ENCODE results near the gene LRRC58.
"Not testable (repeated sequence)": the region's sequence is repeated elsewhere in the genome, so short reads cannot be mapped to it uniquely, and the experiment has no call there.

Gene LRRC58

DNA sequence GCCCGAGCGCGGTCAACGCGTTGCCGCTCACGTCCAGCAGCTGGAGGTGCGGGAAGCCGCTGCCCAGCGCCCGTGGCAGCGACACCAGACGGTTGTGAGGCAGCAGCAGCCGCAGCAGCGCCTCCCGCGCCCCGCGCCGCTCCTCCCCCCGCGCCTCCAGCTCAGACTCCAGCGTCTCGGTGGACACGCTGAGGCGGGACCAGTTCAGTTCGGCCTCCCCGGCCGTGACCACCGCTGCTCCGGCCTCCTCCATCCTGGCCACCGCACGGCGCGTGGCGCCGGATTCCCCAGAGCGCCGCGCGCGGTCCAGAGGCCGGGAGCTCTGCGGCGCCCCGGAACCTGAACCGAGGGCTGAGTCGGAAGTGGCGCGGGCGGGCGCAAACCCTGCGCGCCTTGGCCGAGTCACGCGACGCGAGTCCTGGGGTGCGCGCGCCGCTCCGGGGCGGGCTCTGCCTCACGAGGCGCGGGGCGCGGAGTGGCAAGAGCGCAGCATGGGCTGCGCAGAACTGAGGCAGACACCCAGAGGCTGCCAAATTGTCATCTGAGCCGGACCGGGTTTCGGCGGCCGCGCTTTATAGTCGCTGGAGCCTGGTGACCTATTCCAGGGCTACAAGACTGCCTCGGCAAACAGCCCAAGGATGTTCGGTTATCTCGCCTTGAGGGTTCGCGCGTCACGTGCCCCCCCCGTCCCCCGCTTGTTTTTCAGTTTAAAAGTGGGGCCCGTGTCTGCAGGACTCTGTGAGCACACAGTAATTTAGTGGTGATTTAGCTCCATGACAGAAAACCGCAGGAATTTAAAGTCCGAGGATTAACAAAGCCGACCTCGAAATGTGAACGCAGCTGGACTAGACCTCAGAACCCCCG is at the start of gene LRRC58:
LRRC58 (minus strand) TSS at position 364 of the 864 bp plus-strand sequence; CDS start at position 253, 111 bp downstream.
- CTCF ChIA-PET: interaction anchor here (0.7 to 3.7 kb wide), 6 partner anchors 8 to 105 kb away, joined by 3 to 18 read pairs (median 4); no protein-coding TSS in a partner anchor
- Mint-ChIP-seq H3K9me3 (no peaks in the 10 kb centered on the region), H3K27ac (peak within 1 kb of the TSS; percentile 92), H3K27me3 (peaks cover 16% of the 10 kb centered on the region), H3K4me1 (peaks cover 46% of the 10 kb centered on the region), H3K4me3 (peak within 1 kb of the TSS; percentile 86), H3K36me3 (peaks cover 35% of the 10 kb centered on the region)
- peak; percentile 90 for DNase-seq

DNA sequence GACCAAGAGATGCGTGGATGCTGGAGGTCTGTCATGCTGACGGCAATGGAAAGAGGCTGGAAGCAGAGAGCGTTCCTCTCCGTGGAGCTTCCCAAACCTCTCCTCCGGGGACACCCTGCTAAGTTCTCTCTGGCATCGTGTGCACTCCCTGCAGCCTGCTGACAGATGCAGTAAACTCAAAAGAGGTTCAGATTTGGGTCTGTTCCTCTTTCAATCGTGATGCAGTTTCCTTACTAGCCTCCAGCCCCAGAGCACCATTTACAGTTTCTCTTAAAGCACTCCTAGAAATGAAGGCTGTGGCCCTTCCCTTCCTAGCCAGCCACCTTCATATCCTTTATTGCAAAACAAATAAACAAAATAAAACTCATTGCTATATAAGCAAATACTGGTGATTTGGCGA is 47.3 kb upstream of the LRRC58 start:
- H3K4me1 Mint-ChIP-seq: no peaks in the 10 kb centered on the region
- no peaks in the 10 kb centered on the region for H3K9me3 Mint-ChIP-seq
- H3K27me3 Mint-ChIP-seq: peaks cover 4% of the 10 kb centered on the region
- CTCF ChIA-PET: interaction anchor here (1.4 kb wide), 1 partner anchor 21 kb away, joined by 3 read pairs; no protein-coding TSS in a partner anchor
- H3K27ac Mint-ChIP-seq: no peak overlapping the region
- DNase-seq: no peak
- no peak overlapping the region for H3K4me3 Mint-ChIP-seq
- no peaks in the 10 kb centered on the region for H3K36me3 Mint-ChIP-seq

DNA sequence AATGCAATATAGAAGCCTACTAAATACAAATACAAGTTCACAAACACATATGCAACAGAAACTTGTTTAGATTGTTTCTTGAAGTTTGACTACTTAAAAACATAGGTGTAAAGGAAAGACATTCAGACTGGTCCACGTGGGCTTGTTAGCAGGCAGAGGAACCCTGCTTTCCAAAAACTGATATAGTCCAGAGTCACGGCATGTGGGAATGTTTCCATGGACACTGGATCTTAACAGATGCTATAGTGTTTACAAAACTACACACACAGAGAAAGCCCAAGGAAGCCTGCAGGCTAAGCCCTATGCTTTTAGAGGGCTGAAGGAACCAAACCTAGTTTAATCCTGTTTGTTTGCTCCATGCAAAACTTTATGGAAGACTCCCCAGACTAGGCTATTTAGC is 45.2 kb upstream of the LRRC58 start:
- Mint-ChIP-seq H3K9me3 (no peaks in the 10 kb centered on the region), H3K27ac (no peak overlapping the region), H3K4me1 (no peaks in the 10 kb centered on the region), H3K4me3 (no peak overlapping the region), H3K27me3 (peaks cover 4% of the 10 kb centered on the region), H3K36me3 (no peaks in the 10 kb centered on the region)
- CTCF ChIA-PET: no interaction called here
- no peak for DNase-seq

DNA sequence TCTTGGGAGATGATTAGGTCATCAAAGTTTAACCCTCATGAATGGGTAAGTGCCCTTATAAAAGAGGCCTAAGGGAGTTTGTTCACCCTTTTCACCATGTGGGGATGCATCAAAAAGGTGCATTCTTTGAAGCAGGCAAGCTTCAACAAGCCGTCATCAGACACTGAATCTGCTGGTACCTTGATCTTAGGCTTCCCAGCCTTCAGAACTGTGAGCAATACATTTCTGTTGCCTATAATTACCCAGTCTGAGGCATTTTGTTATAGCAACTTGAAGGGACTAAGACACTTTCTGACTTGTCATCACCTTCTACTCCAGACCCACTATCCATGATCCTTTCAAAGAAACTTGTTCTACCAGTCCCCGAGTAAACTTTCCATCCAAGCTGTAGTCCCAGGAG is 44.6 kb upstream of the LRRC58 start:
- Mint-ChIP-seq H3K4me1 (no peaks in the 10 kb centered on the region), H3K9me3 (no peaks in the 10 kb centered on the region), H3K4me3 (no peak overlapping the region), H3K27me3 (peaks cover 4% of the 10 kb centered on the region), H3K27ac (no peak overlapping the region), H3K36me3 (no peaks in the 10 kb centered on the region)
- CTCF ChIA-PET: no interaction called here
- no peak for DNase-seq

DNA sequence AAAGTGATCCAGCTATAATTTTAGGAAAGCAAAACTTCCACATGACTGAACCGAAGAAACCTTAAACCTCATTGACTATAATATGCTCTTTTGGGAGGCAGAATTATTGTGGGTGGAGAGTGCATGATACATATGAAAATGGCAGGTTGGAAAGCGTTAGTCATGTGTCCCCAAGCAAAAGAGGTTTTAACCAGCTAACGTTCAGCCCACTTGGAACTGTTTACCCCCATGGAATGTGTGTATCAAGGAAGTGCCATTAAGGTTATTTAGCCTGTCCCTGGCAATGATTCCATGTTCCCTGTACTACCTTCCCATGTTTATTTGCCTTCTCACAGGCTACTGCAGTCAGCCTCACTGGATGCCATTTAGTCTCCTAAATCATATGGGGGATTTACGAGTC is 44.1 kb upstream of the LRRC58 start:
- H3K9me3 Mint-ChIP-seq: no peaks in the 10 kb centered on the region
- no peak overlapping the region for H3K4me3 Mint-ChIP-seq
- CTCF ChIA-PET: no interaction called here
- no peak for DNase-seq
- peaks cover 4% of the 10 kb centered on the region for H3K27me3 Mint-ChIP-seq
- H3K36me3 Mint-ChIP-seq: no peaks in the 10 kb centered on the region
- no peaks in the 10 kb centered on the region for H3K4me1 Mint-ChIP-seq
- H3K27ac Mint-ChIP-seq: no peak overlapping the region

DNA sequence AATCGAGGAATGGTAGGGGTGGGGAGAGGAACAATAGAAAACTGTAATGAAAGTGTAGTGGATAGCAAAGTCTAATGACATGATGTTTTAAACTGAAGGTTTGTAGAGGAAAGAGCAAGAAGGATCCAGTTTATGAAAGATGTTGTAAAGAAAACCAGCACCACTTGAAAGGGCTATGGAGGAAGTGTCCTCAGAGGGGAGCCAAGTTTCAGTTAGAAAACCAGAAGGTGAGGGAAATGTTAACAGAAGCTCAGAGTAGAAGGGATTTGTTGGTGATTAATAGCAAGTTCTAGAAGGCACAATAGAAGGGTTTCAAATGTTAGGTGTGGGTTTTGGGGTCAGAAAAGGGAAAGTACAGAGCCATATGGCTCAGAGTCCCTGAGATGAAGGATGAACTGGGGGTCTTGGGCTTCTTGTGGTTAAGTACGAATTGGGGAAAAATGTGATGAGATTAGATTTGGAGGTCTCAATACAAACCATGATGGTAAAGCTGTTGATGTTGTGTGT is 33.8 kb upstream of the LRRC58 start:
- H3K4me3 Mint-ChIP-seq: no peak overlapping the region
- no peaks in the 10 kb centered on the region for H3K4me1 Mint-ChIP-seq
- DNase-seq: no peak
- CTCF ChIA-PET: no interaction called here
- no peak overlapping the region for H3K27ac Mint-ChIP-seq
- no peaks in the 10 kb centered on the region for H3K36me3 Mint-ChIP-seq
- no peaks in the 10 kb centered on the region for H3K27me3 Mint-ChIP-seq
- no peaks in the 10 kb centered on the region for H3K9me3 Mint-ChIP-seq

DNA sequence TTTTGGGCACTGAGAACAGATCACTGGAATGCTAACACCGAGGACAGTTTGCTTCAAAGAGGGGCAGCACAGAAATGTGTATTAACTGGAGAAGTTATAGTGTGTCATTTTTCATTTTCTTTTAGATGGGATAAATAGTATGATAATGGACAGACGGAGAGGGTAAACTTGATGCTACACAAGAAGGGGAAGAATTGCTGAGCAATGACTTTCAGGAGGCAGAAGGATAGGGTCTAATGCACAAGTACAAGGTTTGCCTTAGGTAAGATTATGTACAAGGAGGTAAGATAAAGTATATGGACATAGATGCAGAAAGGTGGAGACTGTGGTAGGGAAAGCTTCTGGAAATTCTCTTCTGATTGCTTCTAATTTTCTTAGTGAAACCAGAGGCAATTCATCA is 32.3 kb upstream of the LRRC58 start:
- H3K36me3 Mint-ChIP-seq: no peaks in the 10 kb centered on the region
- no peaks in the 10 kb centered on the region for H3K27me3 Mint-ChIP-seq
- H3K27ac Mint-ChIP-seq: no peak overlapping the region
- no peak for DNase-seq
- H3K4me3 Mint-ChIP-seq: no peak overlapping the region
- H3K9me3 Mint-ChIP-seq: no peaks in the 10 kb centered on the region
- no peaks in the 10 kb centered on the region for H3K4me1 Mint-ChIP-seq
- CTCF ChIA-PET: interaction anchor here (0.7 kb wide), 1 partner anchor 35 kb away, joined by 3 read pairs; no protein-coding TSS in a partner anchor

DNA sequence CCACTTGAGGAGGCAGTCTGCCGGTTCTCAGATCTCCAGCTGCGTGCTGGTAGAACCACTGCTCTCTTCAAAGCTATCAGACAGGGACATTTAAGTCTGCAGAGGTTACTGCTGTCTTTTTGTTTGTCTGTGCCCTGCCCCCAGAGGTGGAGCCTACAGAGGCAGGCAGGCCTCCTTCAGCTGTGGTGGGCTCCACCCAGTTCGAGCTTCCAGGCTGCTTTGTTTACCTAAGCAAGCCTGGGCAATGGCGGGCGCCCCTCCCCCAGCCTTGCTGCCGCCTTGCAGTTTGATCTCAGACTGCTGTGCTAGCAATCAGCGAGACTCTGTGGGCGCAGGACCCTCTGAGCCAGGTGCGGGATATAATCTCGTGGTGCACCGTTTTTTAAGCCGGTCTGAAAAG is 28.8 kb upstream of the LRRC58 start:
- H3K4me3 Mint-ChIP-seq, DNase-seq, H3K9me3 Mint-ChIP-seq, CTCF ChIA-PET, H3K36me3 Mint-ChIP-seq, H3K27ac Mint-ChIP-seq, H3K4me1 Mint-ChIP-seq, H3K27me3 Mint-ChIP-seq: not testable (repeated sequence)

DNA sequence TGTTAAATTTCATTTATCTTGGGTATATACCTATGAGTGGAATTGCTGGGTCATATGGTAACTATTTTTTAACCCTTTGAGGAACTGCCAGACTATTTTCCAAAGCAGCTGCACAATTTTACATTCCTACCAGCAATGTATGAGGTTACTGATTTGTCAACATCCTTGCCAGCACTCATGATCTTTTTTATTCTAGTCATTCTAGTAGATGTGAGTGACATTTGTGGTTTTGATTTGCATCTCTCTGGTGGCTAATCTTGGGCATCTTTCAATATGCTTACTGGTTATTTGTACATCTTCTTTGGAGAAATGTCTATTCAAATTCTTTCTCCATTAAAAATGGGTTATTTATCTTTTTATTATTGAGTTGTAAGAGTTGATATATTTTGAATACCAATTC is 21.3 kb upstream of the LRRC58 start:
- CTCF ChIA-PET: interaction anchor here (0.7 kb wide), 1 partner anchor 398 kb away, joined by 3 read pairs; no protein-coding TSS in a partner anchor
- Mint-ChIP-seq H3K27me3 (peaks cover 22% of the 10 kb centered on the region), H3K4me3 (no peak overlapping the region)

DNA sequence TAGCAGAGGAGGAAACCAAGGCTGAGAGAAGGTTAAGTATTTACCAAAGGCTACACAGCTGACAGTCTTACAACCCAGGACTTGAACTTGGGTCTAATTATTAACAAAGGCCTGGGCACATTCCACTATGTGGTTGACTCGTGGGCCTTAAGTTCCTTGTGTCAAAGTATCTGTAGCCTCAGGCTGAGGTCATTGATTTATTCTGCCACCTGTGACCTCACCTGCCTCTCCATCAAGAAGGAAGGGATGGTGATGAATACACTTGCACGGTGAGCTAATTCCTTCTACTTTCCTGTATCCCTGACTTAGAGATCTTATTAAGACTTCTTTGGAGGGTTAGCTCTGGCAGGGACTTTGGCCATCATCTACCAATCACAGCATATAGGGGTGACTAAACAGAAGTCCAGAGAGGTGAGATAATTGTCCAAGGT is 19.9 kb upstream of the LRRC58 start:
- no peak for DNase-seq
- CTCF ChIA-PET: no interaction called here
- no peak overlapping the region for H3K27ac Mint-ChIP-seq
- no peak overlapping the region for H3K4me3 Mint-ChIP-seq
- no peaks in the 10 kb centered on the region for H3K9me3 Mint-ChIP-seq
- peaks cover 31% of the 10 kb centered on the region for H3K27me3 Mint-ChIP-seq
- H3K36me3 Mint-ChIP-seq: no peaks in the 10 kb centered on the region
- no peaks in the 10 kb centered on the region for H3K4me1 Mint-ChIP-seq

More for the DNA sequence above, 21.3 kb upstream of the LRRC58 start:
- DNase-seq: no peak
- H3K27ac Mint-ChIP-seq: no peak overlapping the region
- H3K4me1 Mint-ChIP-seq: no peaks in the 10 kb centered on the region
- H3K36me3 Mint-ChIP-seq: no peaks in the 10 kb centered on the region
- no peaks in the 10 kb centered on the region for H3K9me3 Mint-ChIP-seq

DNA sequence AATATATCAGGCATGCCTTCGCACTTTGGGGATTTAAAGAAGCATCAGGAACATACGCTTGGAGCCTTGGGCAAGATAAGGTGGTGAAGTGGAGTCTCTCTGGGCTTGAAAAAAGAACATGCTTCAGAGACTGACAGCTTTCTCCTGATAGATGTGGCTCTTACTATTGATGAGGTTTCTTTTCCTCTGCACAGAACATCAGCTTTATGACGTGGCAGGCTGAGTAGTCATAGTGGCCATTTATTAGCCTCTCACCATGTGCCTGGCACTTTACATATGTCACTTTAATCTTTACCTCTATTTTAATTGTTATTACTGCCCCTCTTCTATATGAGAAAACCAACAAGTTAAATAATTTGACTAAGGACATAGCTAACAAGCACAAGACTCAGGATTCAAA is 19.0 kb upstream of the LRRC58 start:
- no peaks in the 10 kb centered on the region for H3K4me1 Mint-ChIP-seq
- H3K27ac Mint-ChIP-seq: no peak overlapping the region
- no peak overlapping the region for H3K4me3 Mint-ChIP-seq
- H3K9me3 Mint-ChIP-seq: no peaks in the 10 kb centered on the region
- no peaks in the 10 kb centered on the region for H3K36me3 Mint-ChIP-seq
- CTCF ChIA-PET: no interaction called here
- DNase-seq: no peak
- peaks cover 31% of the 10 kb centered on the region for H3K27me3 Mint-ChIP-seq

DNA sequence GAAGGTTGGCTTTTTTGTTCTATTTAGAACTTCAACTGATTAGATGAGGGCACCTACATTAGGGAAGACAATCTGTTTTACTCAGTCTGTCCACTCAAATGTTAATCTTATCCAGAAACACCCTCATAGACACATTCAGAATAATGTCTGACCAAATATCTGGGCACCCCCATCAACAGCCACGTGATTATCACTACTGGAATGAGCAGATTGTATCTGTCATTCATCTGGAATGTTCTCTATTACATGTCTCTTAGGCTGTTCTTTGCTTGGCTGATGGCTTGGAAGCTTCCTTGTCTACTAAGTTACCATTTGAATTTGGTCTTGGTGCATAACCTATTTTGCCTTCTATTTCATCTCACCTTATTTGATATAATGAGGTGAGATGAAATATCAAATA is 15.7 kb upstream of the LRRC58 start:
- no peaks in the 10 kb centered on the region for H3K4me1 Mint-ChIP-seq
- peaks cover 38% of the 10 kb centered on the region for H3K27me3 Mint-ChIP-seq
- CTCF ChIA-PET: no interaction called here
- no peaks in the 10 kb centered on the region for H3K36me3 Mint-ChIP-seq
- no peaks in the 10 kb centered on the region for H3K9me3 Mint-ChIP-seq
- no peak overlapping the region for H3K4me3 Mint-ChIP-seq
- DNase-seq: no peak
- no peak overlapping the region for H3K27ac Mint-ChIP-seq

DNA sequence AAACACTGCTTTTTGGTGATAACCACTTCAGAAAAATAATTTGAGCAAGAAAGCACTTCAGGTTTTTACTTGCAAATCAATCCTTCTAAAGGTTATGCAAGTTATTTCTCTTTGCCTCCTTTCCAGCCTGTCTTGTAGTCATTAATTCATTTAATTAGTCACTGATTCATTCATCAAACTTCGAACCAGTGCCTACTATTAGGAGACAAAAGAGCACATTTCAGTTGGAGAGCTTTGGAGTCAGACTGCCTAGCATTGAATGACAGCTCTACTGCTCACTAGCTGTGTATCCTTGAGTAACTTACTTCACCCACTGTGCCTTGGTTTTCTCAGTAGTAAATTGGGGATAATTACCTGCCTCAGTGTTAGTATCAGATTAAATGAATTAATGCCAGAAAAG is 14.9 kb upstream of the LRRC58 start:
- DNase-seq: no peak
- Mint-ChIP-seq H3K27me3 (peaks cover 37% of the 10 kb centered on the region), H3K9me3 (no peaks in the 10 kb centered on the region), H3K4me3 (no peak overlapping the region), H3K27ac (no peak overlapping the region), H3K36me3 (no peaks in the 10 kb centered on the region), H3K4me1 (no peaks in the 10 kb centered on the region)
- CTCF ChIA-PET: no interaction called here

DNA sequence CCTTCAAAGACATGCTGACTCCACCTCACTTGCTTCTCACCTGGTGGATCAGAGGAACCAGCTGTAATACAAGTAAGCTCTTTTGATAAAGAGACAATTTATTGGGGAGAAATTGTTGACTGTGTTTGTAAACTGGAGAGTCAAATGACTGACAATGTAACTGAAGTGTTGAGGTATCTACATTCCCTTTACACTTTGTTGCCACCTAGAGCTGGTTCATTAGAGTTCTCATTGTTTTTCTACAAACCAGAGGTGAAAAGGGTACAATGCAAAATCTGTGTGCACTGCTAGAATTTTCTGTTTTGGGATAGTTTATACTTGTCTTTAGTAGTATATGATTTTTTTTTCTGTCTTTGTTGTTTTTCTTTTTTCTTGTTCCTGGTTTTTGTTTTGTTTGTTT is 8.7 kb upstream of the LRRC58 start:
- Mint-ChIP-seq H3K4me1 (no peaks in the 10 kb centered on the region), H3K27ac (no peak overlapping the region), H3K36me3 (no peaks in the 10 kb centered on the region), H3K9me3 (no peaks in the 10 kb centered on the region), H3K4me3 (no peak overlapping the region), H3K27me3 (peaks cover 36% of the 10 kb centered on the region)
- DNase-seq: no peak
- CTCF ChIA-PET: interaction anchor here (0.7 to 5.0 kb wide), 3 partner anchors 9 to 113 kb away, joined by 3 to 24 read pairs (median 4); partner anchors contain the start of gene LRRC58

DNA sequence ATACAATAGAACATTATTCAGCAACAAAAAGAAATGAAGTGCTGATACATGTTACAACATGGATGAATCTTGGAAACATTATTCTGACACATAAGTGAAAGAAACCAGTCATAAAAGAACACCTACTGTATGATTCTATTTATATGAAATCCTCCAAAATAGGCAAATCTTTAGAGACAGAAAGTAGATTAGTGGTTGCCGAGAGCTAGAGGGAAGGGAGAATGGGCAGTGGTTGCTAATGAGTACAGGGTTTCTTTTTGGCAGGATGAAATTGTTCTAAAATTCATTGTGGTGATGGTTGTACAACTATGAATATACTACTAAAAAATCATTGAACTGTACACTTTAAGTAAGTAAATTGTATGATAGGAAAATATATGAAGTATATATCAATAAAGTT is 6.3 kb upstream of the LRRC58 start:
- no peaks in the 10 kb centered on the region for H3K9me3 Mint-ChIP-seq
- peaks cover 33% of the 10 kb centered on the region for H3K27me3 Mint-ChIP-seq
- H3K4me1 Mint-ChIP-seq: no peaks in the 10 kb centered on the region
- no peak for DNase-seq
- CTCF ChIA-PET: interaction anchor here (5.0 kb wide), 1 partner anchor 110 kb away, joined by 24 read pairs; no protein-coding TSS in a partner anchor
- H3K27ac Mint-ChIP-seq: no peak overlapping the region
- no peaks in the 10 kb centered on the region for H3K36me3 Mint-ChIP-seq
- no peak overlapping the region for H3K4me3 Mint-ChIP-seq

All from activated naive CD4-positive, alpha-beta T cell treated with anti-CD3 and anti-CD28 coated beads, Interleukin-2, amount 10 ng/mL, durations not matched to agents 7 days and 5 days (primary cell).